Astrocyte of the cerebellum (primary cell): Measurements from ENCODE around the gene KATNB1.
A peak's percentile ranks its signal among the peaks of the same experiment; 100 is the strongest.

ENCODE experiments used
- DNase-seq: peaks from one replicate; pipeline ENCODE4 v3.0.0-alpha.2; 2011; ENCODE audit warnings: low read depth
- H3K4me3 ChIP-seq: 2 replicates; pipeline ENCODE4 v1.5.1; 2011; ENCODE audit warnings: mild to moderate bottlenecking, low read depth, low read length, moderate library complexity
- in situ Hi-C: cut with HindIII; loops from 2 replicates; pipeline ENCODE4 v1.10.0; 2017; ENCODE audit warnings: low sequenced_read_pairs
- TF ChIP-seq, protein P1 (sequence below): IDR thresholded peaks from 2 replicates; pipeline ENCODE4 v1.5.1; 2012; ENCODE audit warnings: low read length, low read depth, moderate library complexity, mild to moderate bottlenecking; ENCODE audit errors: missing control alignments

KATNB1 gene

DNA sequence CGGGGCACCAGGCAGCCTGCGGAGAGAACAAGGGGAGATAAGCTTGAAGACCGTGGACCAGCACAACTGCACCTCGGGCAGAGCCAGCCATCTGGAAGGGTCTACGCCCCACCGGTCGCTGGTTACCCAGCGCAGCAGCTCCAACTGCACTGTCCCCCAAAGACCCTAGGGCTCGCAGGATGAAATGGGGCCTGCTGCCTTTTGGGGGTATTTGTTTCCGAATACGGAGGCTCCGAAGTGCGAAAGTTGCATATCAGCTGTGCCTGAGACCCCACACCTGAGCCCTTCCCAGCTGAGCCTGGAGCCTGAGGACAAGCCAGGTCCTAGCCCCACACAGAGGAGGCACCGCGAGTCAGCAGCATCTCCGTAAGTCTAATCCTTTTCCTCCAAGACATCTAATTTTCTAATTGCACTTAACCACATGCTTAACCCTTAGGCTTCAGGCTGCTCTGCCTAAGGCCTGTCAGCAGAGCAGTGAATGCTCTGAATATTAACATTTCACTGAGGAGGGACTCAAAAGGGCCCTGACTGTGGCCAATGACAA is 62.8 kb downstream of the KATNB1 start:
- TF ChIP-seq, protein P1, sequence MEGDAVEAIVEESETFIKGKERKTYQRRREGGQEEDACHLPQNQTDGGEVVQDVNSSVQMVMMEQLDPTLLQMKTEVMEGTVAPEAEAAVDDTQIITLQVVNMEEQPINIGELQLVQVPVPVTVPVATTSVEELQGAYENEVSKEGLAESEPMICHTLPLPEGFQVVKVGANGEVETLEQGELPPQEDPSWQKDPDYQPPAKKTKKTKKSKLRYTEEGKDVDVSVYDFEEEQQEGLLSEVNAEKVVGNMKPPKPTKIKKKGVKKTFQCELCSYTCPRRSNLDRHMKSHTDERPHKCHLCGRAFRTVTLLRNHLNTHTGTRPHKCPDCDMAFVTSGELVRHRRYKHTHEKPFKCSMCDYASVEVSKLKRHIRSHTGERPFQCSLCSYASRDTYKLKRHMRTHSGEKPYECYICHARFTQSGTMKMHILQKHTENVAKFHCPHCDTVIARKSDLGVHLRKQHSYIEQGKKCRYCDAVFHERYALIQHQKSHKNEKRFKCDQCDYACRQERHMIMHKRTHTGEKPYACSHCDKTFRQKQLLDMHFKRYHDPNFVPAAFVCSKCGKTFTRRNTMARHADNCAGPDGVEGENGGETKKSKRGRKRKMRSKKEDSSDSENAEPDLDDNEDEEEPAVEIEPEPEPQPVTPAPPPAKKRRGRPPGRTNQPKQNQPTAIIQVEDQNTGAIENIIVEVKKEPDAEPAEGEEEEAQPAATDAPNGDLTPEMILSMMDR, result no peak
- in situ Hi-C loops, result loop anchor here (5.0 to 25.0 kb wide), 3 partner anchors 49 to 189 kb away; a partner anchor contains a TSS
- no peak for DNase-seq
- H3K4me3 ChIP-seq, result peak overlapping the region; percentile 12

DNA sequence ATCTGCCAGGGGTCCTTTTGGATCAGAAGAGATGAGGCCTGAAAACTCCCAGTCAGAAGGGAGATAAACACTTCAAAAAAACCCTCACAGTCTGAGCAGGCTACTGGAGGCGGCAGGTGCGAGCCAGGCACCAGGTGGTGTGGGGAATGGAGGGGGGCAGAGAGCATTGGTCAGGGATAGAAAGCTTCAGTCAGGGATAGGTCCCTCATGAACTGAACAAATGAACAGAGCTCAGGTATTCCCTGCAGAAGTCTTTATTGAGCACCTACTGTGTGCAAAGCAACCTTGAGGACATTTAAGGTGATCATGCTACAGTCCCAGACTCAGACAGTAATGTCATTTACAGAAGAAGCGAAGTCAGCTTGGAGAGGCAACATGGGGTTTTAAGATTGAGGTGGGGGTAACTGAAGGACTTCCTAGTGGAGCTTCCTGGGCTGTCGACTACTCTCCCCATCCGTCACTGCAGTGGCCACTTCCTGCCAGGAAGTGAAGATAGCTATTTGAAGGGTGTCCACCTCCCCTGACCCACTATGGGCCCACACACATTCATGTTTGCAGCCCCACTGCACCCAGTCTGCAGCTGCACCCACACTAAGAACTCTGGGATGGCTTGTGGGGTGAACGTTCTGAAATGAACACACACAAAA is 63.5 kb downstream of the KATNB1 start:
- no peak overlapping the region for H3K4me3 ChIP-seq
- TF ChIP-seq, protein P1, result no peak
- in situ Hi-C loops, result loop anchor here (5.0 to 25.0 kb wide), 3 partner anchors 48 to 188 kb away; a partner anchor contains a TSS
- no peak for DNase-seq

DNA sequence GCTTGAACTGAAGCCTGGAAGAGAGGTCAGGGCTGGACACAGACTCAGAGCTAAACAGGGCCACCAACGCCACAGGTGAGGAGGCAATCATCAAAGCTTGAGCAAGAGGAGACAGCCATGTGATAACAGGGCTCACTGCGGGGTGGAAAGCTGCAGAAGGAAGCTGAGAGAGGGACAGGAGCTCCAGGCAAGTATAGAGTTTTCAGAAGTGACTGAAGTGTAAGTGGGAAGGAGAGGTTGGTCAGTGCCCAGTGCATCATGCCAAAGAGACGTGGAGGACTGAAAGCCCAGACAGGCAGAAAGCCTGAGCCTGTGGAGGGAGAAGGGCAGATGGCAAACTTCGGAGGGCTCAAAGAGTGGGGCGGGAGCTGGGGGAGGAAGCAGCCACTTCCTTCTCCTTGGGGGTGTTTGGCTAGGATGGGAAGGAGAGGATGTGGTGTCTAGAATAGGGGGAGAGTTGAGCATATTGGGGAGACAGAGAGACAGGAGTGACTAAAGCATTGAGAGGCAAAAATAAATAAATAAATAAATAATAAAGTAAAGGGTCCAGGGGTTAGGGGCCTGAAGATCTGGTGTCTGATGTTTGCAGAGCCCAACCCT is 64.1 kb downstream of the KATNB1 start:
- TF ChIP-seq, protein P1, result no peak
- in situ Hi-C loops, result loop anchor here (5.0 to 25.0 kb wide), 3 partner anchors 48 to 188 kb away; a partner anchor contains a TSS
- DNase-seq, result no peak
- peak overlapping the region; percentile 68 for H3K4me3 ChIP-seq

DNA sequence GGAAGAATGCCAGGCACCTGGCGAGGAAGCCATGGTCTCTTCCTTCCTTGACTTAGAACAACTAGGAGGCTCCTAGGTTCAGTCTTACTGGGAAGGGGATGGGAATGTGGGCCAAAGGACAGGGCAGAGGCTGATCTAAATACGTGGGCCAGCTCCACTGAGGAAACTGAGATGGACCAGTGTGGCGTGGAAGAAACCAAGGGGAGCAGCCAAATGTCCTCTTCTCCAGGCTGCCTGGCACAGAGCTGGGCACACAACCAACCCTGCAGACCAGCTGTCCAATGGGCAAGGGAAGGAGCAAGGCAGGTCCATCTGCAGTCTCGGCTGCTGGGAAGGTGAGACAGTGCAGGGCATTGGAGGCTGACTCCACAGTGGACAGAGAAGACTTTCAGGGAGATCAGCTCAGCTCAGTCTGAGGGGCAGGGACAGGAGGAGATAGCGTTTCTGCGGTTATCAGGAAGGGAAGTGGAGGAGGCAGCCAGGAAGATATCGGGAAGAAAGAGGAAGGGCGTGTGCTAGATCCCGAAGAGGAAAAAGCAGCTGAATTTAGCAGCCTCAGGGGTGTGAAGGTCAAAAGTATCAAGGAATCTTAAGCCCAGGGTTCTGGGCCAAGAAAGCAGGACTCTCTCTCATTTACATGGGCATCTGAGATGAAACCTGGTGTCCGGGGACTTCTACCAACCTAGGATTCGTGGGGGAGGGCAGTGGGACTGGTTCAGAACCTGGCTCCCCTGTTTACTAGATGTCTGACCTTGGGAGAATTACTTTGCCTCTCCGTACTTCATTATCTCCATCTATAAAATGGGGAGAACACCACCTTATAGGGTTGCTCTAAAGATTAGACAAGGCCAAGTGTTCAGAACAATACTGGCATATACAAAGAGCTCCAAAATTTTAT is 64.9 kb downstream of the KATNB1 start:
- in situ Hi-C loops, result no loop called here
- TF ChIP-seq, protein P1, result no peak
- no peak for DNase-seq
- peak overlapping the region; percentile 68 for H3K4me3 ChIP-seq

DNA sequence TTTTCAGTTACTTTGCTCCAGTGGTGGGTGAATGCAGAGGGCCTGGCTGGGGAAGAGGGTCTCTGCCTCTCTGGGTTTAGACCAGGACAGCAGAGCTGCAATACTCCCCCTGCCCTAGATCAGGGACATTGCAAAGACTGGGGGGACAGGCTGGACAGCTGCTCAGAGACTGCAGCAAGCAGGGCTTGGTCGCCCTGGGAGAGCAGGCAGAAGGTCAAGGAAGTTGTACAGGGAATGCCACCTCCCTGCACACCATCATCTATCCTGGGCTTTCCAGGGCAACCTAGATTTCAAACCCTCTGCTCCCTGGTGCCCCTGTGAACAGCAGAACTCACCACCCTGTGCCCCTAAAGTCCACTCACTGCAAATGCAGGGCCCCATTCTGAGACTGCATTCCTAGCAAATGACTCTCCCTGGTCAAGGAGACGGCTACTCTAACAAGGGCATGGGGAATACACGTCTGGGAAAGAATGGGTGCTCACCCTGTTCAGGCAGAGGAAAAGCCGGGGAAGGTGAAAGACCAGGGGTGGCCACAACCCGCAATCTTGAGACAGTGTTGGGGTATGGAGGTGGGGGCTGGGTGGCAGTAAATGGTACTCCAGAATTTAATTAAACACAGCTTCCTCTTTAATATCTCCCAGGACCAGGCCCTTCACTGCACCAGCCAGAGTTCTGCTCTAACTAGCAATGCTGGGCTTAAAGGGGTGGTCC is 65.7 kb downstream of the KATNB1 start:
- TF ChIP-seq, protein P1, result peak; percentile 32
- H3K4me3 ChIP-seq, result peak overlapping the region; percentile 68
- in situ Hi-C loops, result no loop called here
- DNase-seq, result no peak
